Mammary epithelial cell (primary cell): Measurements from ENCODE around the gene KRTAP12-4.

ENCODE experiments used
- EZH2 ChIP-seq: IDR thresholded peaks from 2 replicates; pipeline ENCODE4 v1.6.1; 2012; ENCODE audit warnings: low read length, inconsistent platforms, borderline replicate concordance
- TF ChIP-seq, protein P1 (sequence below), 2 donors: IDR thresholded peaks in 1 of 2; conservative IDR thresholded peaks in 1 of 2; 2 replicates each; pipeline ENCODE4 v1.5.1; 2011 to 2012; ENCODE audit warnings: inconsistent platforms in 2 of 2, low read length in 2 of 2, mild to moderate bottlenecking in 2 of 2, control low read depth in 1 of 2, low read depth in 1 of 2; ENCODE audit not compliant: insufficient read depth in 1 of 2; ENCODE audit errors: extremely low read depth in 1 of 2

DNA sequence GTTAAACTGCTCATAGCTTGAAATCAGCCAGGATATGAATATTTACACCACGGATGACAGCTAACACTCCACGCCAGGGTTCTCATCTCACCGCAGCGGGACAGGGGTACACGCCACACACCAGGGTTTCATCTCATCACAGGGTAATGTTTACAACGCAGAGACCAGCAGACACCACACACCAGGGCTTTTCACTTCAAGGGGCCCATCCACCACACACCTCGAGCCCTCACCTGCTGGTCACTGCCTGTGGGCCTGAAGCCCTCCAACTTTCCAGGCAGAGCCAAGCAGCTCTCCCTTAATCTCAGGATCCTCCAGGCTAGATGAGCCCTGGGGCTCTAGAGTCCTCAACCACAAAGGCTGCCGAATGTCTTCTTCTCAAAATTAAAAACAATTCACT, 41.2 kb upstream of the KRTAP12-4 start:
- TF ChIP-seq, protein P1, sequence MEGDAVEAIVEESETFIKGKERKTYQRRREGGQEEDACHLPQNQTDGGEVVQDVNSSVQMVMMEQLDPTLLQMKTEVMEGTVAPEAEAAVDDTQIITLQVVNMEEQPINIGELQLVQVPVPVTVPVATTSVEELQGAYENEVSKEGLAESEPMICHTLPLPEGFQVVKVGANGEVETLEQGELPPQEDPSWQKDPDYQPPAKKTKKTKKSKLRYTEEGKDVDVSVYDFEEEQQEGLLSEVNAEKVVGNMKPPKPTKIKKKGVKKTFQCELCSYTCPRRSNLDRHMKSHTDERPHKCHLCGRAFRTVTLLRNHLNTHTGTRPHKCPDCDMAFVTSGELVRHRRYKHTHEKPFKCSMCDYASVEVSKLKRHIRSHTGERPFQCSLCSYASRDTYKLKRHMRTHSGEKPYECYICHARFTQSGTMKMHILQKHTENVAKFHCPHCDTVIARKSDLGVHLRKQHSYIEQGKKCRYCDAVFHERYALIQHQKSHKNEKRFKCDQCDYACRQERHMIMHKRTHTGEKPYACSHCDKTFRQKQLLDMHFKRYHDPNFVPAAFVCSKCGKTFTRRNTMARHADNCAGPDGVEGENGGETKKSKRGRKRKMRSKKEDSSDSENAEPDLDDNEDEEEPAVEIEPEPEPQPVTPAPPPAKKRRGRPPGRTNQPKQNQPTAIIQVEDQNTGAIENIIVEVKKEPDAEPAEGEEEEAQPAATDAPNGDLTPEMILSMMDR (conservative IDR thresholded peaks at IDR 0.05 in 1 of 2, IDR thresholded peaks at IDR 0.05 in 1 of 2; ENCODE audit: extremely low read depth in 1 of 2, insufficient read depth in 1 of 2, low read depth in 1 of 2, low read length in 2 of 2): no peak
- no peak for TF ChIP-seq EZH2
